ENCODE measurements around the gene CHST11.

DNA sequence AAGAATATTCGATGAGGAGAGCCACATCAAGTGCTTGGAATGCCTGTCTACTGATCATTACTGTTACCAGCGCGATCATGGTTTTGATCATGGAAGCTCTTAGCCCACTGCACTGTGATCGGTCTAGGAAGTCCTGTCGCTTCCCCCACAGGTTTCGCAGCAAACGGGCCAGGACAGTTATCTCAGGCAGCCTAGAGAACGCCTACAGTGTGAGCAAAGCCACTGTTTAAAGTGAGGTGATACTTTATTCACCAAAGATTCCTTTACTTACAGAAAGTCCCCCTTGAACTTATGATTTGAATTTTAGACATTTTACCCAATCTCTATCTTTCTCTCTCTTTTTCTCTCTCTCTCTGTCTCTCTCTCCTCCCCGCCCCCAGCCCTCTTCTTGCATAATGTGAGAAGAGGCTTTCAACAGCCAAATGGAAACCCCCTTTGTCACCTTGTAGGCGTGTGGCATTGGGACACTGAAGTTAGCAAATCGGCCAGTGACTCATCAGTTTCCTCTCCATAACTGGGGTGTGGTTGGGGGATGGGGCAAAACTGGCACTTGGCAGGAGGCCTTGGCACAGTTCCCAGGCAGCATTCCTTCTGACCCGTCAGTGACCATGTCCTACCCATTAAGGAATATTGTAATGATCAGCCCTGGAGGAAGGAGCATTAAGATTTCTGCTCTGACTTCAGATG is 214.8 kb downstream of the CHST11 start:
- TF ChIP-seq JUND (IDR thresholded peaks at IDR 0.05), result peak; percentile 97 to 98
- TF ChIP-seq, protein P1, sequence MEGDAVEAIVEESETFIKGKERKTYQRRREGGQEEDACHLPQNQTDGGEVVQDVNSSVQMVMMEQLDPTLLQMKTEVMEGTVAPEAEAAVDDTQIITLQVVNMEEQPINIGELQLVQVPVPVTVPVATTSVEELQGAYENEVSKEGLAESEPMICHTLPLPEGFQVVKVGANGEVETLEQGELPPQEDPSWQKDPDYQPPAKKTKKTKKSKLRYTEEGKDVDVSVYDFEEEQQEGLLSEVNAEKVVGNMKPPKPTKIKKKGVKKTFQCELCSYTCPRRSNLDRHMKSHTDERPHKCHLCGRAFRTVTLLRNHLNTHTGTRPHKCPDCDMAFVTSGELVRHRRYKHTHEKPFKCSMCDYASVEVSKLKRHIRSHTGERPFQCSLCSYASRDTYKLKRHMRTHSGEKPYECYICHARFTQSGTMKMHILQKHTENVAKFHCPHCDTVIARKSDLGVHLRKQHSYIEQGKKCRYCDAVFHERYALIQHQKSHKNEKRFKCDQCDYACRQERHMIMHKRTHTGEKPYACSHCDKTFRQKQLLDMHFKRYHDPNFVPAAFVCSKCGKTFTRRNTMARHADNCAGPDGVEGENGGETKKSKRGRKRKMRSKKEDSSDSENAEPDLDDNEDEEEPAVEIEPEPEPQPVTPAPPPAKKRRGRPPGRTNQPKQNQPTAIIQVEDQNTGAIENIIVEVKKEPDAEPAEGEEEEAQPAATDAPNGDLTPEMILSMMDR (IDR thresholded peaks at IDR 0.05; ENCODE audit: low read depth, low read length, missing input control), result no peak
- TF ChIP-seq, protein P2, sequence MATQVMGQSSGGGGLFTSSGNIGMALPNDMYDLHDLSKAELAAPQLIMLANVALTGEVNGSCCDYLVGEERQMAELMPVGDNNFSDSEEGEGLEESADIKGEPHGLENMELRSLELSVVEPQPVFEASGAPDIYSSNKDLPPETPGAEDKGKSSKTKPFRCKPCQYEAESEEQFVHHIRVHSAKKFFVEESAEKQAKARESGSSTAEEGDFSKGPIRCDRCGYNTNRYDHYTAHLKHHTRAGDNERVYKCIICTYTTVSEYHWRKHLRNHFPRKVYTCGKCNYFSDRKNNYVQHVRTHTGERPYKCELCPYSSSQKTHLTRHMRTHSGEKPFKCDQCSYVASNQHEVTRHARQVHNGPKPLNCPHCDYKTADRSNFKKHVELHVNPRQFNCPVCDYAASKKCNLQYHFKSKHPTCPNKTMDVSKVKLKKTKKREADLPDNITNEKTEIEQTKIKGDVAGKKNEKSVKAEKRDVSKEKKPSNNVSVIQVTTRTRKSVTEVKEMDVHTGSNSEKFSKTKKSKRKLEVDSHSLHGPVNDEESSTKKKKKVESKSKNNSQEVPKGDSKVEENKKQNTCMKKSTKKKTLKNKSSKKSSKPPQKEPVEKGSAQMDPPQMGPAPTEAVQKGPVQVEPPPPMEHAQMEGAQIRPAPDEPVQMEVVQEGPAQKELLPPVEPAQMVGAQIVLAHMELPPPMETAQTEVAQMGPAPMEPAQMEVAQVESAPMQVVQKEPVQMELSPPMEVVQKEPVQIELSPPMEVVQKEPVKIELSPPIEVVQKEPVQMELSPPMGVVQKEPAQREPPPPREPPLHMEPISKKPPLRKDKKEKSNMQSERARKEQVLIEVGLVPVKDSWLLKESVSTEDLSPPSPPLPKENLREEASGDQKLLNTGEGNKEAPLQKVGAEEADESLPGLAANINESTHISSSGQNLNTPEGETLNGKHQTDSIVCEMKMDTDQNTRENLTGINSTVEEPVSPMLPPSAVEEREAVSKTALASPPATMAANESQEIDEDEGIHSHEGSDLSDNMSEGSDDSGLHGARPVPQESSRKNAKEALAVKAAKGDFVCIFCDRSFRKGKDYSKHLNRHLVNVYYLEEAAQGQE (IDR thresholded peaks at IDR 0.05), result peak; percentile 56
- TF ChIP-seq RAD21 (IDR thresholded peaks at IDR 0.05), result peak; percentile 21 to 51
- peak; percentile 55 for TF ChIP-seq SP1 (IDR thresholded peaks at IDR 0.05)
- TF ChIP-seq EGR1 (IDR thresholded peaks at IDR 0.05; ENCODE audit: low read depth in 2 of 2), result peak in 1 of 2 donors; percentile 81
- peak; percentile 72 for TF ChIP-seq MAX (IDR thresholded peaks at IDR 0.05)

Measured in liver (tissue), 3 donors.